SK-N-MC (cell line): ENCODE results near the gene SH3D21.

Experiments
- EZH2 ChIP-seq: fragments of 200-600 bp; sonication (generic); IDR thresholded peaks from one replicate; pipeline ENCODE4 v1.6.1; 2017; ENCODE audit warnings: antibody characterized with exemption
- POLR2AphosphoS5 ChIP-seq: IDR thresholded peaks from 2 replicates; pipeline ENCODE4 v1.6.1; 2012; ENCODE audit warnings: mild to moderate bottlenecking, low read depth, low read length, borderline replicate concordance

GRCh38 chr1:36337830-36338229, 31.7 kb downstream of the SH3D21 start:
- TF ChIP-seq EZH2 = no peak
- TF ChIP-seq POLR2AphosphoS5 = no peak
